PC-3 (cell line): ENCODE results near the gene DBH.

Experiments used
- CTCF ChIP-seq: fragments of 300-600 bp; sonication (generic); conservative IDR thresholded peaks from 2 replicates; pipeline ENCODE4 v1.5.1; 2017; ENCODE audit warnings: antibody characterized with exemption, low read depth, mild to moderate bottlenecking, low read length
- EZH2 ChIP-seq: fragments of 300-600 bp; sonication (generic); IDR thresholded peaks from one replicate; pipeline ENCODE4 v1.6.1; 2017; ENCODE audit warnings: antibody characterized with exemption, mild to moderate bottlenecking, low read length; ENCODE audit not compliant: unreplicated experiment
- EZH2phosphoT487 ChIP-seq: fragments of 300-600 bp; sonication (generic); IDR thresholded peaks from 2 replicates; pipeline ENCODE4 v1.6.1; 2018; ENCODE audit warnings: mild to moderate bottlenecking, antibody characterized with exemption, low read length, borderline replicate concordance

- no peak for TF ChIP-seq CTCF
- TF ChIP-seq EZH2phosphoT487 = no peak
- no peak for TF ChIP-seq EZH2
These were observed 36.5 kb downstream of the DBH start for GRCh38 chr9:133672503-133673257.
